ENCODE measurements around the gene PLA2G4B. TPM values are rescaled to one million over a fixed set of nuclear protein-coding genes. Genes with fewer than 3 reads are reported as not detected.

PLA2G4B gene
- total RNA-seq, 1 experiment from 2014 or later, result 11.0 TPM

- Mint-ChIP-seq H3K4me1 (no peaks in the 10 kb centered on the region), H3K4me3 (no peak overlapping the region), H3K27ac (no peak overlapping the region), H3K27me3 (ENCODE audit: low read depth) (no peaks in the 10 kb centered on the region), H3K36me3 (peaks cover 5% of the 10 kb centered on the region; the same call in 1 of the 2 replicates), H3K9me3 (no peaks in the 10 kb centered on the region)
- ChIA-PET CTCF (interaction anchor here (1.3 to 1.5 kb wide), 2 partner anchors 18 to 64 kb away, joined by 4 to 5 read pairs; no protein-coding TSS in a partner anchor), POLR2A (no interaction called here)
- ATAC-seq (no peak), DNase-seq (ENCODE audit: low spot score) (no peak)
- TF ChIP-seq ZBTB43 (CRISPR knock-in tag; IDR thresholded peaks at IDR 0.05) (no peak), MLX (CRISPR knock-in tag; IDR thresholded peaks at IDR 0.05) (no peak), HMGA2 (CRISPR knock-in tag; IDR thresholded peaks at IDR 0.05) (no peak), ATF6 (CRISPR knock-in tag; IDR thresholded peaks at IDR 0.05) (no peak), ELF4 (CRISPR knock-in tag; IDR thresholded peaks at IDR 0.05; ENCODE audit: low read depth) (no peak), JAZF1 (CRISPR knock-in tag; IDR thresholded peaks at IDR 0.05) (no peak), ZNF671 (CRISPR knock-in tag; IDR thresholded peaks at IDR 0.05) (no peak), ATF2 (CRISPR knock-in tag; IDR thresholded peaks at IDR 0.05; ENCODE audit: borderline replicate concordance, low read depth) (no peak), NR2C2 (CRISPR knock-in tag; IDR thresholded peaks at IDR 0.05) (no peak), SP1 (CRISPR knock-in tag; conservative IDR thresholded peaks at IDR 0.05) (no peak), TCF7 (CRISPR knock-in tag; IDR thresholded peaks at IDR 0.05; ENCODE audit: low read depth) (no peak), MXD4 (CRISPR knock-in tag; IDR thresholded peaks at IDR 0.05; ENCODE audit: borderline replicate concordance) (no peak), ZNF263 (CRISPR knock-in tag; IDR thresholded peaks at IDR 0.05; ENCODE audit: low read depth) (no peak), ARID4B (CRISPR knock-in tag; IDR thresholded peaks at IDR 0.05; ENCODE audit: borderline replicate concordance) (no peak), SMAD3 (CRISPR knock-in tag; IDR thresholded peaks at IDR 0.05; ENCODE audit: borderline replicate concordance) (no peak), FOXP1 (CRISPR knock-in tag; IDR thresholded peaks at IDR 0.05; ENCODE audit: borderline replicate concordance) (no peak), ZNF317 (CRISPR knock-in tag; IDR thresholded peaks at IDR 0.05; ENCODE audit: borderline replicate concordance, low read depth) (no peak), GTF2I (CRISPR knock-in tag; conservative IDR thresholded peaks at IDR 0.05) (no peak)
Observed at GRCh38 chr15:41840673-41841072, 2.0 kb downstream of the PLA2G4B start.
